ENCODE data around the gene PTPRN2. TPM values are rescaled to one million over a fixed set of nuclear protein-coding genes. Genes with fewer than 3 reads are reported as not detected.

The PTPRN2 gene
- total RNA-seq, 1 experiment from 2014 or later: 2.1 TPM

DNA sequence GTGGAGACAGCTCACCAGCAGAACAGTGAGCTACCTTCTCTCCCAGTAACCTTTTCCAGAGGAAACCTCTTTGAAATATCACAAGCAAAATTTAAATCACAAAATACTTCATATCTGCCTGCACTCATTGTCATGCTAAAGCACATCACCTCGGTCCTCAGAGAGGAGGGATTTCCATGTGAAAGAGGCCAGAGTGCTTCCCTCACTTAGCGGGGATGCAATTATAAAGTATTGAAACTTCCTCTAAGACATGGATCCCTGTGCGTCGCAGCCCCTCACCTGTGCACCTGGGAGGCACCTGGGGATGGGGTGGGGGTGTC, 792.9 kb downstream of the PTPRN2 start (continued):
- TF ChIP-seq CBX3 (IDR thresholded peaks at IDR 0.05; ENCODE audit: low read depth) (no peak), SRF (IDR thresholded peaks at IDR 0.05; ENCODE audit: low read depth) (no peak)
- TF ChIP-seq, protein P1, sequence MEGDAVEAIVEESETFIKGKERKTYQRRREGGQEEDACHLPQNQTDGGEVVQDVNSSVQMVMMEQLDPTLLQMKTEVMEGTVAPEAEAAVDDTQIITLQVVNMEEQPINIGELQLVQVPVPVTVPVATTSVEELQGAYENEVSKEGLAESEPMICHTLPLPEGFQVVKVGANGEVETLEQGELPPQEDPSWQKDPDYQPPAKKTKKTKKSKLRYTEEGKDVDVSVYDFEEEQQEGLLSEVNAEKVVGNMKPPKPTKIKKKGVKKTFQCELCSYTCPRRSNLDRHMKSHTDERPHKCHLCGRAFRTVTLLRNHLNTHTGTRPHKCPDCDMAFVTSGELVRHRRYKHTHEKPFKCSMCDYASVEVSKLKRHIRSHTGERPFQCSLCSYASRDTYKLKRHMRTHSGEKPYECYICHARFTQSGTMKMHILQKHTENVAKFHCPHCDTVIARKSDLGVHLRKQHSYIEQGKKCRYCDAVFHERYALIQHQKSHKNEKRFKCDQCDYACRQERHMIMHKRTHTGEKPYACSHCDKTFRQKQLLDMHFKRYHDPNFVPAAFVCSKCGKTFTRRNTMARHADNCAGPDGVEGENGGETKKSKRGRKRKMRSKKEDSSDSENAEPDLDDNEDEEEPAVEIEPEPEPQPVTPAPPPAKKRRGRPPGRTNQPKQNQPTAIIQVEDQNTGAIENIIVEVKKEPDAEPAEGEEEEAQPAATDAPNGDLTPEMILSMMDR (IDR thresholded peaks at IDR 0.05 in 2 of 3, conservative IDR thresholded peaks at IDR 0.05 in 1 of 3; ENCODE audit: borderline replicate concordance in 1 of 3, insufficient read depth in 1 of 3, low read depth in 2 of 3, low read length in 2 of 3): no peak

DNA sequence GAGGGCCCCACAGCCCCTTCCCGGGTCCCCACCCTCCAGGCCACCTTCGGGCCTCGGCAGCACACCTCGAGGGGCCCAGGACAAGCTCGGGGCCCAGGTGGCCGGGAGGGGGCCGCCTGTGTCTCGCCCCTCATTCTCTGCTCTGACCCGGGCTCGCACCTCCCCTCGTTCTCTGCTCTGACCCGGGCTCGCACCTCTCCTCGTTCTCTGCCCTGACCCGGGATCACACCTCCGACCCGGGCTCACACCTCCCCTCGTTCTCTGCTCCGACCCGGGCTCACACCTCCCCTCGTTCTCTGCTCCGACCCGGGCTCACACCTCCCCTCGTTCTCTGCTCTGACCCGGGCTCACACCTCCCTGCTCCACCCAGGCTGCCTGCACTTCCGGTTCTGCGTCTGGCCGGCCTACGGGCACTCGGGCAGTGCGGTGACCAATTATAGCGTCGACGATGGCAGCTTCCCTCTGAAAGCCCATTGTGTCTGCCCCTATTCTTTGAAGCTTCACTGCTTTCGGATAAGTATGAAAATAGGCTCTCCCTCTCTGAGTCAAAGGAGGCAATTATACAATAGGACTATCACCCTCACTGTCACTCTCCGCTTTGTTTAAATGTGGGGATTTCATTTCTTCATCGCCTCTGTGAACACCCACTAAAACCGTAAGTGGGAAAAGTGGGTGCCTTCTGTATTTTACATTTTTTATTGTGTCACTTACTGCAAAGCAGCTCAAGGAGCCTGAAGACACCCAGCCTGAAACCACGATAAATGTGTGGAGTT, 793.5 kb downstream of the PTPRN2 start:
- POLR2A ChIA-PET: no interaction called here
- Histone ChIP-seq H3K9me3 (ENCODE audit: control insufficient read depth in 1 of 2, insufficient read depth in 1 of 2, low read depth in 1 of 2, low read length in 2 of 2) (no peaks in the 10 kb centered on the region), H3K4me3 (replicated peaks in 1 of 2; ENCODE audit: low read depth in 1 of 2, low read length in 2 of 2) (no peak overlapping the region), H3K79me2 (ENCODE audit: insufficient read depth, low read length) (no peaks in the 10 kb centered on the region), H3K27me3 (ENCODE audit: insufficient read depth, low read length) (no peaks in the 10 kb centered on the region), H3K36me3 (ENCODE audit: control insufficient read depth in 1 of 2, insufficient read depth in 2 of 2, low read length in 2 of 2) (no peaks in the 10 kb centered on the region), H4K20me1 (ENCODE audit: insufficient read depth) (no peaks in the 10 kb centered on the region), H3K27ac (ENCODE audit: low read depth, low read length) (no peak overlapping the region), H2AFZ (ENCODE audit: low read depth, low read length, poor library complexity, severe bottlenecking) (no peak overlapping the region), H3K4me2 (ENCODE audit: low read length) (no peak overlapping the region), H3K9ac (ENCODE audit: low read length) (no peak overlapping the region), H3K9me2 (ENCODE audit: insufficient read depth) (no peaks in the 10 kb centered on the region), H3K4me1 (ENCODE audit: control insufficient read depth in 1 of 2, insufficient read depth in 2 of 2, low read length in 2 of 2) (no peaks in the 10 kb centered on the region)
- TF ChIP-seq POLR2A (IDR thresholded peaks at IDR 0.05; ENCODE audit: borderline replicate concordance, extremely low read depth, insufficient read depth, insufficient read length): no peak
- no peak for TF ChIP-seq JUND (IDR thresholded peaks at IDR 0.05)
- TF ChIP-seq ELF1 (IDR thresholded peaks at IDR 0.05; ENCODE audit: borderline replicate concordance, low read depth): no peak
- no peak for TF ChIP-seq SP1 (IDR thresholded peaks at IDR 0.05; ENCODE audit: low read depth)
- no peak for TF ChIP-seq SIN3A (IDR thresholded peaks at IDR 0.05; ENCODE audit: low read depth)
- TF ChIP-seq YY1 (IDR thresholded peaks at IDR 0.05; ENCODE audit: extremely low read depth, insufficient replicate concordance, low read depth, low read length): no peak
- TF ChIP-seq FOSL1 (IDR thresholded peaks at IDR 0.05; ENCODE audit: low read depth): no peak
- ATAC-seq (no peak), DNase-seq (ENCODE audit: low read depth, low spot score) (no peak)
- intact Hi-C loops (cut with micrococcal nuclease): no loop called here
- RAD21 ChIA-PET (ENCODE audit: low non-redundant PET in 1 of 2, low total read pairs in 2 of 2, uncharacterized antibody in 2 of 2, unreplicated experiment in 2 of 2): no interaction called here
- CTCF ChIA-PET: no interaction called here
- BruUV-seq (replicated peaks): no TSS peak
